ENCODE measurements around the gene SLC39A7. TPM values are rescaled to one million over a fixed set of nuclear protein-coding genes. Genes with fewer than 3 reads are reported as not detected.

The SLC39A7 gene, protein sequence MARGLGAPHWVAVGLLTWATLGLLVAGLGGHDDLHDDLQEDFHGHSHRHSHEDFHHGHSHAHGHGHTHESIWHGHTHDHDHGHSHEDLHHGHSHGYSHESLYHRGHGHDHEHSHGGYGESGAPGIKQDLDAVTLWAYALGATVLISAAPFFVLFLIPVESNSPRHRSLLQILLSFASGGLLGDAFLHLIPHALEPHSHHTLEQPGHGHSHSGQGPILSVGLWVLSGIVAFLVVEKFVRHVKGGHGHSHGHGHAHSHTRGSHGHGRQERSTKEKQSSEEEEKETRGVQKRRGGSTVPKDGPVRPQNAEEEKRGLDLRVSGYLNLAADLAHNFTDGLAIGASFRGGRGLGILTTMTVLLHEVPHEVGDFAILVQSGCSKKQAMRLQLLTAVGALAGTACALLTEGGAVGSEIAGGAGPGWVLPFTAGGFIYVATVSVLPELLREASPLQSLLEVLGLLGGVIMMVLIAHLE
- total RNA-seq (2012; rRNA removed) = 134 and 135 TPM in 2 replicates
- 196 and 208 TPM in 2 replicates for polyA plus RNA-seq (2012; rRNA removed)
- polyA plus RNA-seq (2012; cell fraction: cytosol; rRNA removed) = 141 and 149 TPM in 2 replicates
- 129 and 163 TPM in 2 replicates for polyA plus RNA-seq (2012; cell fraction: nucleus; rRNA removed; ENCODE audit: low replicate concordance)
- percentile 96 among the genes with signal in this experiment for Bru-seq, nascent RNA
- BruChase-seq, experiment 1, labeled RNA remaining after a 6-hour chase = percentile 99 among the genes with signal in this experiment
- BruChase-seq, experiment 2, labeled RNA remaining after a 2-hour chase = percentile 99 among the genes with signal in this experiment
- long read RNA-seq, transcript SLC39A7-202 (7 exons, 2,409 nt) = major isoform, 13 of 48 reads
- long read RNA-seq, transcript SLC39A7-201 (8 exons, 2,153 nt) = major isoform, 13 of 48 reads
- long read RNA-seq, partial matches to known transcripts = 13 of 48 reads
- long read RNA-seq, other reads (novel, unspliced or antisense) = 9 of 48 reads

DNA sequence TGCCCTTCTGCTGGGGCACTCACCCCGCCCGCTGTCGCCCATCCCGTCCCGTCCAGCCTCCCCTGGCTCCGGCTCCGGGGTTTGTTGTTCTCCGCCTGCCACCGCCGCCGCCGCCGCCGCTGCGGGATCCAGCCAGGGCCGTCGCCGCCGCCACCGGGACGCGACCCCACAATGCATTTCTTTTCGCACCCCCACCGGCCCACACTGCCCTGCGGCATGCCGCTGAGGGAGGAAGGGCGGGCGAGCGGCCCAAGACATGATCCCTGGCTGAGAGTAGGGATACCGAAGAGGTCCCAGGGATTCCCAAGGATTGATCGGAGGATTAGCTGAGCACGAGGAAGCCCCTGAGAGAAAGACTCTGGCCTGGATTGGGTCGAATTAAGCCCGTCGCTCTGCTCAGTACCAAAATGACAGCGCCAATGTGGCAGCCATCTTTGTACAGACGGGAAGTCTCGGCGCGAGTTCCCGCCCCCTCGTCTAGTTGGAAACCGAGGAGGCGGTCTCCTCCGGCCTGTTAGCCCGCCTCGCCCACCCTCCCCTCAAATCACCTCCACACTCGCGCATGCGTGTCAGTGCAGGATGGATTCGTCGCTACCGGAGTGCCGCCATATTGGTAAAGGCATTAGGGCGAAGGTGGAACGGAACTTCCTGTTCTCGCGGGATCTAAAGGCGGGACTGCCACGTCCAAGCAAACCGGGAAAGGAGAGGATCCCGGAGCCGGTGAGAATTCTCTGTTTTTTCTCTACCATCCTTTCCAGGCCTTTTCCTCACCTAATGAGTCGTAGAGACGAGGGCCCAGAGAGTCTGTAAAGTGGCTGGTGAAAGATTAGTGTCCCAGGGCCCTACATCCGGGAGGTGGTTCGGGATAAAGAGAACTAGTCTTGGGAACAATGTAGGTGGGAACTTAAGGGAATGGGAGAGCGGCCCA is at the start of gene SLC39A7, which contains the start of gene RXRB:
SLC39A7 (plus strand) TSS at position 649 of the 928 bp plus-strand sequence. CDS start 379 bp downstream, outside the sequence.
RXRB (minus strand) TSS at position 447 of the 928 bp plus-strand sequence; CDS start at position 258, 189 bp downstream.
- dilution Hi-C loops (cut with HindIII; ENCODE audit: low sequenced_read_pairs, unreplicated experiment) = no loop called here
- intact Hi-C loops (cut with micrococcal nuclease) = loop anchor here (2.0 kb wide), 2 partner anchors 48 to 228 kb away; no protein-coding TSS in a partner anchor
- CTCF ChIA-PET = no interaction called here

More for the DNA sequence above, at the start of gene SLC39A7, which contains the start of gene RXRB:
- Histone ChIP-seq H2BK5ac (ENCODE audit: low read depth, low read length, poor library complexity, severe bottlenecking) (peak within 1 kb of the TSS; percentile 97), H3K9me3 (ENCODE audit: control insufficient read depth, insufficient read depth, low read length) (no peaks in the 10 kb centered on the region), H3K14ac (replicated peaks; ENCODE audit: low read depth, low read length) (peak within 1 kb of the TSS; percentile 100), H3K4me1 (ENCODE audit: control insufficient read depth, insufficient read depth, low read length) (peaks cover 20% of the 10 kb centered on the region), H2BK120ac (ENCODE audit: low read depth, low read length) (peak within 1 kb of the TSS; percentile 94), H3K4ac (ENCODE audit: low read depth, low read length) (peak within 1 kb of the TSS; percentile 99), H4K91ac (ENCODE audit: insufficient read depth, low read depth, low read length) (peak within 1 kb of the TSS; percentile 99), H3K18ac (ENCODE audit: low read depth, low read length) (peak within 1 kb of the TSS; percentile 89), H3K9me1 (ENCODE audit: insufficient read depth, low read length) (peaks cover 29% of the 10 kb centered on the region), H2BK15ac (ENCODE audit: low read depth, low read length) (peak within 1 kb of the TSS; percentile 80; the same call in 2 of the 3 replicates), H3K27me3 (ENCODE audit: control insufficient read depth, insufficient read depth, low read length) (no peaks in the 10 kb centered on the region), H4K5ac (ENCODE audit: low read depth, low read length) (peak within 1 kb of the TSS; percentile 92), H3K56ac (ENCODE audit: extremely low read depth, insufficient read depth, low read length) (peak within 1 kb of the TSS; percentile 100), H2AFZ (replicated peaks; ENCODE audit: low read length, poor library complexity) (peak within 1 kb of the TSS; percentile 99), H3K27ac (ENCODE audit: insufficient read depth, low read length) (peak within 1 kb of the TSS; percentile 95), H2BK20ac (ENCODE audit: low read depth, low read length) (peak within 1 kb of the TSS; percentile 77), H3K23ac (ENCODE audit: low read depth, low read length) (peak within 1 kb of the TSS; percentile 99), H2AK5ac (ENCODE audit: low read depth, low read length) (peak within 1 kb of the TSS; percentile 99), H2AK9ac (replicated peaks; ENCODE audit: low read depth, low read length, poor library complexity) (peak within 1 kb of the TSS; percentile 100), H3K4me2 (ENCODE audit: low read depth, low read length) (peak within 1 kb of the TSS; percentile 99), H4K20me1 (ENCODE audit: insufficient read depth, low read length) (peaks cover 60% of the 10 kb centered on the region; the same call in 1 of the 2 replicates), H3K36me3 (ENCODE audit: control insufficient read depth, insufficient read depth, low read length) (peaks cover 40% of the 10 kb centered on the region), H3K4me3 (ENCODE audit: insufficient read depth, low read depth, low read length) (peak within 1 kb of the TSS; percentile 73), H3K79me1 (ENCODE audit: low read depth in 1 of 2, low read length in 2 of 2) (peaks cover 22 to 91% of the 10 kb centered on the region in 2 experiments; a peak in 3 of 4 replicates), H3K9ac (ENCODE audit: low read depth, low read length) (peak within 1 kb of the TSS; percentile 98), H4K8ac (ENCODE audit: low read depth in 2 of 2, low read length in 2 of 2) (peak within 1 kb of the TSS; percentile 81 to 100)
- 0% methylated on average over 8 of the region's 68 CpGs; no CpG with 5 or more reads in 1 of the 2 experiments for WGBS, 2 experiments (ENCODE audit: extremely low coverage in 2 of 2, insufficient read length in 1 of 2)
- TF ChIP-seq POLR2A (IDR thresholded peaks at IDR 0.05; ENCODE audit: low read depth, low read length) = peak; percentile 92
- TF ChIP-seq, protein P1, sequence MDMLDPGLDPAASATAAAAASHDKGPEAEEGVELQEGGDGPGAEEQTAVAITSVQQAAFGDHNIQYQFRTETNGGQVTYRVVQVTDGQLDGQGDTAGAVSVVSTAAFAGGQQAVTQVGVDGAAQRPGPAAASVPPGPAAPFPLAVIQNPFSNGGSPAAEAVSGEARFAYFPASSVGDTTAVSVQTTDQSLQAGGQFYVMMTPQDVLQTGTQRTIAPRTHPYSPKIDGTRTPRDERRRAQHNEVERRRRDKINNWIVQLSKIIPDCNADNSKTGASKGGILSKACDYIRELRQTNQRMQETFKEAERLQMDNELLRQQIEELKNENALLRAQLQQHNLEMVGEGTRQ (IDR thresholded peaks at IDR 0.05; ENCODE audit: low read depth, low read length) = no peak; the same call in 1 of the 2 replicates
- peak; percentile 63 for TF ChIP-seq MXI1 (IDR thresholded peaks at IDR 0.05; ENCODE audit: borderline replicate concordance, low read depth, low read length)
- peak; percentile 99 for DNase-seq
- no TSS peak for BruUV-seq (replicated peaks)
- in situ Hi-C loops (cut with MboI; ENCODE audit: low sequenced_read_pairs) = no loop called here
- ATAC-seq (ENCODE audit: low read depth) = peak; percentile 77
- POLR2A ChIA-PET (ENCODE audit: unreplicated experiment) = no interaction called here

All from IMR-90 (cell line).